Measurements from ENCODE around the gene RPS6KC1. TPM values are rescaled to one million over a fixed set of nuclear protein-coding genes. Genes with fewer than 3 reads are reported as not detected.
"Not testable (repeated sequence)": the region's sequence is repeated elsewhere in the genome, so short reads cannot be mapped to it uniquely, and the experiment has no call there.

RPS6KC1 gene
- total RNA-seq, 1 donor from 2014 or later: 25.6 TPM

GRCh38 chr1:213297021-213297420 lies 246.0 kb downstream of the RPS6KC1 start:
- no peaks in the 10 kb centered on the region for H4K20me1 ChIP-seq (ENCODE audit: insufficient read depth, low read length)
- no peaks in the 10 kb centered on the region for H3K36me3 Mint-ChIP-seq (ENCODE audit: low read depth, unreplicated experiment)
- H3K9me3 Mint-ChIP-seq (ENCODE audit: unreplicated experiment): peaks cover 25% of the 10 kb centered on the region
- peaks cover 5% of the 10 kb centered on the region for H3K4me1 Mint-ChIP-seq (ENCODE audit: low read depth, unreplicated experiment)
- H3K9me3 ChIP-seq (ENCODE audit: insufficient read depth, low read depth, low read length): peaks cover 6% of the 10 kb centered on the region
- H3K4me1 ChIP-seq (ENCODE audit: insufficient read depth, low read length): no peaks in the 10 kb centered on the region
- H2AFZ ChIP-seq (ENCODE audit: low read depth, low read length): no peak overlapping the region
- DNase-seq (ENCODE audit: low read depth): no peak
- no peaks in the 10 kb centered on the region for H3K27me3 ChIP-seq (ENCODE audit: insufficient read depth, low read length)
- no peak overlapping the region for H3K4me3 ChIP-seq (ENCODE audit: insufficient read depth, low read depth, low read length)
- H3K27me3 Mint-ChIP-seq (ENCODE audit: low read depth, unreplicated experiment): no peaks in the 10 kb centered on the region
- H3K4me3 Mint-ChIP-seq (ENCODE audit: unreplicated experiment): no peak overlapping the region
- no peak overlapping the region for H3K27ac Mint-ChIP-seq (ENCODE audit: unreplicated experiment)
- FAIRE-seq: no peak
- TF ChIP-seq EZH2 (IDR thresholded peaks at IDR 0.05; ENCODE audit: insufficient read depth, low read length) (no peak), CTCF (IDR thresholded peaks at IDR 0.05; ENCODE audit: insufficient read depth, low read depth, low read length) (no peak)
- H3K27ac ChIP-seq (ENCODE audit: low read depth, low read length): no peak overlapping the region
- no peaks in the 10 kb centered on the region for H3K36me3 ChIP-seq (ENCODE audit: insufficient read depth, low read length)
- no peak overlapping the region for H3K9ac ChIP-seq (ENCODE audit: low read length)
- H3K79me2 ChIP-seq (ENCODE audit: insufficient read depth, low read length): no peaks in the 10 kb centered on the region
- H3K4me2 ChIP-seq (ENCODE audit: low read length): no peak overlapping the region

GRCh38 chr1:213300433-213300832 lies 249.4 kb downstream of the RPS6KC1 start:
- DNase-seq (ENCODE audit: low read depth) (no peak), FAIRE-seq (no peak)
- Histone ChIP-seq H2AFZ (ENCODE audit: low read depth, low read length) (no peak overlapping the region), H4K20me1 (ENCODE audit: insufficient read depth, low read length) (no peaks in the 10 kb centered on the region), H3K36me3 (ENCODE audit: insufficient read depth, low read length) (no peaks in the 10 kb centered on the region), H3K79me2 (ENCODE audit: insufficient read depth, low read length) (no peaks in the 10 kb centered on the region), H3K9ac (ENCODE audit: low read length) (no peak overlapping the region), H3K27me3 (ENCODE audit: insufficient read depth, low read length) (no peaks in the 10 kb centered on the region), H3K9me3 (ENCODE audit: insufficient read depth, low read depth, low read length) (peaks cover 6% of the 10 kb centered on the region), H3K4me3 (ENCODE audit: insufficient read depth, low read depth, low read length) (no peak overlapping the region), H3K4me2 (ENCODE audit: low read length) (no peak overlapping the region), H3K4me1 (ENCODE audit: insufficient read depth, low read length) (no peaks in the 10 kb centered on the region), H3K27ac (ENCODE audit: low read depth, low read length) (no peak overlapping the region)
- Mint-ChIP-seq H3K27me3 (ENCODE audit: low read depth, unreplicated experiment) (no peaks in the 10 kb centered on the region), H3K27ac (ENCODE audit: unreplicated experiment) (no peak overlapping the region), H3K4me3 (ENCODE audit: unreplicated experiment) (no peak overlapping the region), H3K4me1 (ENCODE audit: low read depth, unreplicated experiment) (peaks cover 5% of the 10 kb centered on the region), H3K9me3 (ENCODE audit: unreplicated experiment) (peaks cover 20% of the 10 kb centered on the region), H3K36me3 (ENCODE audit: low read depth, unreplicated experiment) (no peaks in the 10 kb centered on the region)
- TF ChIP-seq EZH2 (IDR thresholded peaks at IDR 0.05; ENCODE audit: insufficient read depth, low read length): no peak
- no peak for TF ChIP-seq CTCF (IDR thresholded peaks at IDR 0.05; ENCODE audit: insufficient read depth, low read depth, low read length)

GRCh38 chr1:213301524-213301923 lies 250.5 kb downstream of the RPS6KC1 start:
- not testable (repeated sequence) for H3K9me3 ChIP-seq (ENCODE audit: insufficient read depth, low read depth, low read length); H3K27me3 Mint-ChIP-seq (ENCODE audit: low read depth, unreplicated experiment); H3K36me3 ChIP-seq (ENCODE audit: insufficient read depth, low read length); FAIRE-seq; H2AFZ ChIP-seq (ENCODE audit: low read depth, low read length); H3K27ac Mint-ChIP-seq (ENCODE audit: unreplicated experiment); H3K27ac ChIP-seq (ENCODE audit: low read depth, low read length); H3K79me2 ChIP-seq (ENCODE audit: insufficient read depth, low read length); H3K27me3 ChIP-seq (ENCODE audit: insufficient read depth, low read length); H3K4me1 Mint-ChIP-seq (ENCODE audit: low read depth, unreplicated experiment); DNase-seq (ENCODE audit: low read depth); H3K9ac ChIP-seq (ENCODE audit: low read length); H3K36me3 Mint-ChIP-seq (ENCODE audit: low read depth, unreplicated experiment); H3K4me1 ChIP-seq (ENCODE audit: insufficient read depth, low read length); H3K4me3 ChIP-seq (ENCODE audit: insufficient read depth, low read depth, low read length); H3K4me2 ChIP-seq (ENCODE audit: low read length); H4K20me1 ChIP-seq (ENCODE audit: insufficient read depth, low read length); H3K4me3 Mint-ChIP-seq (ENCODE audit: unreplicated experiment)
- H3K9me3 Mint-ChIP-seq (ENCODE audit: unreplicated experiment): peaks cover 15% of the 10 kb centered on the region

All from astrocyte (in vitro differentiated cells and primary cell).